HEK293 (cell line): ENCODE measurements around the gene TDRD3.
A peak's percentile ranks its signal among the peaks of the same experiment; 100 is the strongest.

Source experiments
- CTCF ChIA-PET: fragments of 350-600 bp; formaldehyde crosslinking; extraction: SDS; loops from one replicate; lab custom pipeline; 2021; ENCODE audit warnings: antibody characterized with exemption; lab: Yijun Ruan, JAX
- POLR2A ChIA-PET: fragments of 300-600 bp; formaldehyde crosslinking; extraction: SDS; loops from one replicate; lab custom pipeline; 2020; ENCODE audit warnings: antibody characterized with exemption, inconsistent platforms; lab: Yijun Ruan, JAX
- H3K27ac ChIP-seq: fragments of 200-500 bp; sonication (Bioruptor generic); 2 replicates; pipeline ENCODE4 v1.5.1; 2014; ENCODE audit warnings: low read depth, low read length, control low read depth, inconsistent platforms; ENCODE audit errors: extremely low read depth
- H3K36me3 ChIP-seq, 2 experiments: fragments of 200-500 bp in 1 of 2; sonication (Bioruptor generic) in 1 of 2; 1 replicate in 1 of 2; 2 replicates in 1 of 2; pipeline ENCODE4 v1.5.1; 2014 to 2017; ENCODE audit warnings: inconsistent platforms in 2 of 2, low read length in 2 of 2; ENCODE audit not compliant: control insufficient read depth in 2 of 2, insufficient read depth in 1 of 2
- H3K4me1 ChIP-seq: fragments of 200-500 bp; sonication (Bioruptor generic); 2 replicates; pipeline ENCODE4 v1.5.1; 2014; ENCODE audit warnings: mild to moderate bottlenecking, low read length, inconsistent platforms; ENCODE audit not compliant: control insufficient read depth, insufficient read depth
- H3K4me3 ChIP-seq: 2 replicates; pipeline ENCODE4 v1.5.1; 2011; ENCODE audit warnings: low read depth, mild to moderate bottlenecking, control low read depth, low read length, moderate library complexity
- H3K9me3 ChIP-seq: fragments of 200-500 bp; sonication (Bioruptor generic); 2 replicates; pipeline ENCODE4 v1.5.1; 2014; ENCODE audit warnings: low read depth, low read length, inconsistent platforms; ENCODE audit not compliant: control insufficient read depth, insufficient read depth
- BCL6B ChIP-seq: fragments of 450-650 bp; formaldehyde crosslinking; IDR thresholded peaks from 2 replicates; pipeline ENCODE4 v1.5.1; 2017; ENCODE audit warnings: missing biosample characterization, missing genetic modification characterization
- CTCF ChIP-seq: fragments of 450-650 bp; formaldehyde crosslinking; IDR thresholded peaks from 2 replicates; pipeline ENCODE4 v1.5.1; 2016; ENCODE audit warnings: missing biosample characterization, missing genetic modification characterization
- GLI2 ChIP-seq: fragments of 450-650 bp; formaldehyde crosslinking; IDR thresholded peaks from 2 replicates; pipeline ENCODE4; 2017; ENCODE audit warnings: missing biosample characterization, missing genetic modification characterization, low read depth, borderline replicate concordance
- KLF7 ChIP-seq: fragments of 450-650 bp; formaldehyde crosslinking; IDR thresholded peaks from 2 replicates; pipeline ENCODE4 v1.5.1; 2016; ENCODE audit warnings: missing biosample characterization, missing genetic modification characterization, borderline replicate concordance
- KLF9 ChIP-seq: fragments of 450-650 bp; formaldehyde crosslinking; IDR thresholded peaks from 2 replicates; pipeline ENCODE4 v1.5.1; 2016; ENCODE audit warnings: missing biosample characterization, missing genetic modification characterization, low read depth
- RBAK ChIP-seq: fragments of 450-650 bp; formaldehyde crosslinking; IDR thresholded peaks from 2 replicates; pipeline ENCODE4 v1.5.1; 2016; ENCODE audit warnings: missing biosample characterization, missing genetic modification characterization
- SETDB1 ChIP-seq: IDR thresholded peaks from one replicate; pipeline ENCODE4 v1.6.1; 2017; ENCODE audit warnings: mild to moderate bottlenecking, low read length, moderate library complexity, mixed read lengths; ENCODE audit not compliant: insufficient read length
- ZFP41 ChIP-seq: fragments of 450-650 bp; formaldehyde crosslinking; IDR thresholded peaks from 2 replicates; pipeline ENCODE4 v1.5.1; 2016; ENCODE audit warnings: missing biosample characterization, missing genetic modification characterization, borderline replicate concordance
- ZNF211 ChIP-seq: fragments of 450-650 bp; formaldehyde crosslinking; IDR thresholded peaks from 2 replicates; pipeline ENCODE4 v1.5.1; 2016; ENCODE audit warnings: low read depth, missing biosample characterization, missing genetic modification characterization
- ZNF341 ChIP-seq: fragments of 450-650 bp; formaldehyde crosslinking; IDR thresholded peaks from 2 replicates; pipeline ENCODE4; 2016; ENCODE audit warnings: low read depth, missing biosample characterization, missing genetic modification characterization
- ZNF354C ChIP-seq: fragments of 450-650 bp; formaldehyde crosslinking; IDR thresholded peaks from 2 replicates; pipeline ENCODE4 v1.5.1; 2016; ENCODE audit warnings: missing biosample characterization, missing genetic modification characterization, low read depth, borderline replicate concordance
- ZNF529 ChIP-seq: fragments of 450-650 bp; formaldehyde crosslinking; IDR thresholded peaks from 2 replicates; pipeline ENCODE4 v1.5.1; 2017; ENCODE audit warnings: missing genetic modification characterization, missing biosample characterization; ENCODE audit not compliant: insufficient replicate concordance
- ZNF561 ChIP-seq: fragments of 450-650 bp; IDR thresholded peaks from 2 replicates; pipeline ENCODE4 v1.5.1; 2018; ENCODE audit warnings: missing biosample characterization, missing genetic modification characterization, borderline replicate concordance
- ZNF610 ChIP-seq: fragments of 450-650 bp; formaldehyde crosslinking; IDR thresholded peaks from 2 replicates; pipeline ENCODE4 v1.5.1; 2016; ENCODE audit warnings: missing biosample characterization, missing genetic modification characterization, borderline replicate concordance
- ZNF629 ChIP-seq: fragments of 450-650 bp; formaldehyde crosslinking; IDR thresholded peaks from 2 replicates; pipeline ENCODE4 v1.5.1; 2017; ENCODE audit warnings: missing biosample characterization, missing genetic modification characterization
- ZNF792 ChIP-seq: fragments of 450-650 bp; formaldehyde crosslinking; IDR thresholded peaks from 2 replicates; pipeline ENCODE4 v1.5.1; 2016; ENCODE audit warnings: missing biosample characterization, missing genetic modification characterization
- ZSCAN23 ChIP-seq: fragments of 450-650 bp; formaldehyde crosslinking; IDR thresholded peaks from 2 replicates; pipeline ENCODE4 v1.5.1; 2016; ENCODE audit warnings: missing biosample characterization, missing genetic modification characterization
- ZSCAN30 ChIP-seq: fragments of 450-650 bp; IDR thresholded peaks from 2 replicates; pipeline ENCODE4 v1.5.1; 2018; ENCODE audit warnings: missing biosample characterization, mild to moderate bottlenecking, missing genetic modification characterization, moderate library complexity

TDRD3 gene

DNA sequence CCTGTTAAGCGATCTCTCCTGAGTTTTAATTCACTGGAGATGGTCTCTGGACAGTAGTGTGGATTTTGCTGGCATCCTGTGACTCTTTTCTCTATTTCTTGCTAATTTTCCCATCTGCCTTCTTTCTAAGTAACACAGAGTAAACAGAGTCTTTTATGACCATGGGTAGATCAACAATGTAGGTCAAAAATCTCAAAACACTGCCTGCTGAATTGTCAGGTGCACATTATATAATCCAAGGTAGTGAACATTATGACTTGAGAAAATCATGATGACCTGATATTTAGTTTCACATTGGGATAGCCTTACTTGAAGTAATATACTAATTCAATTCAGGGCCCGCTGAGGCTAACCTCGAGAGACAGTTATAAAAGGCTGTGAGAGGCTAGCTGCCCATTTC, 180.7 kb downstream of the TDRD3 start:
- Histone ChIP-seq H3K4me1 (no peaks in the 10 kb centered on the region), H3K9me3 (no peaks in the 10 kb centered on the region), H3K27ac (no peak overlapping the region), H3K36me3 (no peaks in the 10 kb centered on the region), H3K4me3 (no peak overlapping the region)
- ChIA-PET CTCF (no interaction called here), POLR2A (no interaction called here)
- TF ChIP-seq CTCF (tag by site-specific recombination): no peak

DNA sequence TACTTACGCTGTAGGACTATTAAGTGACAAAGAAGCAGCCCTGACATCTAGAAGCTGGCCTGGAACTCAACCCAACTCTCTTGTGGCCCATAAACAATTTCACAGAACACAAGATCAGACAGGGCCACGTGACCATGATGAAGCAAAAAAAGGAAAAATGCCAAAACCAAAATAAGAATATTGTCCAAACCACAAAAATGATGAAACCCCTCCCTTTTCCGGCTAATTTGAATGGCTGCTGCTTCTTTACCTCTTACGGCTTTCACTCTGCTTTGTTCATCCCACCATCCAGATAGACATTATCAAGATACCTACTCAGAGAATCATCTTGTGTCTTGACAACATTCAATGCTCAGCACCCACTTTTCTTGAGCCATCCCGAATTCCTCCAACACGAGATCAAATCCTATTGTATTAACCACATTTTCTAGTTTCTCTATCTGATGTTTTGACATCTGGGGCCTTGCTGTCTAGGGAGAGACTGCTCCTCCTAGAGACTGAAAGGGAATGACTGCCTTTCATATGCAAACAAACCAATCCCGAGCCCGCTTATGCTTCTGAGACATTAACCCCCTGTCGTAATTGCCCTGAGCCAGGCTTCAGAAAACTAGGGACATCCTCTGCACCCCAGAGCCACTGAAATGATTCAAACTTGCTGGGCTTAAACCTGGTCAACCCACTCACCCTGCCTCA, 186.3 kb downstream of the TDRD3 start:
- Histone ChIP-seq H3K27ac (no peak overlapping the region), H3K9me3 (no peaks in the 10 kb centered on the region), H3K4me3 (no peak overlapping the region), H3K4me1 (no peaks in the 10 kb centered on the region), H3K36me3 (no peaks in the 10 kb centered on the region)
- ChIA-PET POLR2A (no interaction called here), CTCF (no interaction called here)
- TF ChIP-seq GLI2 (tag by site-specific recombination) (no peak), ZFP41 (no peak), ZNF561 (tag by site-specific recombination) (no peak), KLF7 (tag by site-specific recombination) (no peak), KLF9 (tag by site-specific recombination) (no peak), ZNF341 (tag by site-specific recombination) (no peak), ZNF610 (no peak), ZNF354C (no peak), ZNF529 (no peak), ZNF211 (no peak), ZNF629 (tag by site-specific recombination) (no peak), BCL6B (tag by site-specific recombination) (no peak), ZSCAN23 (tag by site-specific recombination) (no peak), ZSCAN30 (tag by site-specific recombination) (no peak), RBAK (tag by site-specific recombination) (no peak)

- no peak overlapping the region for H3K27ac ChIP-seq
- no peak overlapping the region for H3K4me3 ChIP-seq
- H3K9me3 ChIP-seq: no peaks in the 10 kb centered on the region
- no peaks in the 10 kb centered on the region for H3K36me3 ChIP-seq
- H3K4me1 ChIP-seq: no peaks in the 10 kb centered on the region
- POLR2A ChIA-PET: no interaction called here
- peak; percentile 17 for TF ChIP-seq SETDB1
- no peak for TF ChIP-seq ZNF792 (tag by site-specific recombination)
- CTCF ChIA-PET: no interaction called here
Observed at GRCh38 chr13:60583911-60584753, 187.1 kb downstream of the TDRD3 start.
